GM18498 (cell line): ENCODE measurements around the gene INPP5J.
"Not testable (repeated sequence)": the region's sequence is repeated elsewhere in the genome, so short reads cannot be mapped to it uniquely, and the experiment has no call there.

Experiments
- ATAC-seq: cut with Tn5 transposase; IDR thresholded peaks from one replicate; pipeline ENCODE4 v1.9.1; 2021; ENCODE audit warnings: mild to moderate bottlenecking, moderate library complexity; ENCODE audit not compliant: unreplicated experiment

Gene INPP5J

DNA sequence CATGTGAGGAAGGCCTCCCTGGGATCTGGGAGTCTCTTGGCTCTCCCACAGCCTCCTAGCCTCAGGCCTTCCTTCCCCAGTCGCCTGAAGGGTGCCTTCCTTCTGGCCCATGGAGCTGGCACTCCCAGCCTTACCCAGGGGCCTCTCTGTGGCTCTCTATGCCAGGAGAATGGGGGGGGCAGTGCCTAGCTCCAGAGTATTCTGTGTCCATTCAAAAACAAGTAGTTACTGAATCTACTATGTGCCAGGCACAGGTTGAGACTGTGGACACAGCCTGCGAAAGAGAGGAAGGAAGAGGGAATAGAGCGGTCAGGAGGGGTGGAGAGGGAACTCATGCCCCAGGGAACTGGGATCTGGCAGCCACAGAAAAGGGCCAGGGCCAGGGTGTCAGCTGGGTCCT lies 20.3 kb downstream of the INPP5J start:
- ATAC-seq = no peak

DNA sequence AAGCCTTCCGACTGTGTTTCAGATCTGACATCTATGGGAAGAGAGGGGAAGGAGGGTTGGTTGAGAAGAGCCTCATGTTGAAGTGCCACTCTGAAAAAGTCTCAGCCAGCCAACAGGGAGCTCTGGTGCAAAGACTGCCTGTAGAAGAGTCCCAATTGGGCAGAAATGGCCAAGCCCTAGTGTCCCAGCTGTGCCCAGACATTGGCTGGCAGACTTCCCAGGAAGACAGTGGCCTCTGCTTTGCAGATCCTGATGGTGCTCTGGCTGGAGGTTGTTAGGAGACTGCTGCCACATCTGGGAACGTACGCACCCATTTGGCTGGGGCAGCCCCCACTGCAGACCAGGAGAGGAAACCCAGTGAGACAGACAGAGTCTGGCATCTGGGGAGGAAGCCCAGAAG lies 20.8 kb downstream of the INPP5J start:
- ATAC-seq = no peak

DNA sequence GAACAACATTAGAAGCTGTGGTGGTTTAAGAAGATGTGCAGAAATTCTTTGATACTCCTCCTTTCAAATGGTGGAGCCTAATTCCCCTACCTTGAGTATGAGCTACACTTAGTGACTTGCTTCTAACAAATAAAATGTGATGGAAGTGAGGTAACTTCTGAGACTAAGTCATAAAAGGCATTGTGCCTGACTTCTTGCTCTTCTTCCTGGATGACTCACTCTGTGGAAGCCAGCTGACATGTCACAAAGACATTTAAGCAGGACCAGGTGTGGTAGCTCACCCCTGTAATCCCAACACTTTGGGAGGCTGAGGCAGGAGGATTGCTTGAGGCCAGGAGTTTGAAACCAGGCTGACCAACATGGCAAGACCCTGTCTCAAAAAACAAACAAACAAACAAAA lies 21.5 kb downstream of the INPP5J start:
- no peak for ATAC-seq

DNA sequence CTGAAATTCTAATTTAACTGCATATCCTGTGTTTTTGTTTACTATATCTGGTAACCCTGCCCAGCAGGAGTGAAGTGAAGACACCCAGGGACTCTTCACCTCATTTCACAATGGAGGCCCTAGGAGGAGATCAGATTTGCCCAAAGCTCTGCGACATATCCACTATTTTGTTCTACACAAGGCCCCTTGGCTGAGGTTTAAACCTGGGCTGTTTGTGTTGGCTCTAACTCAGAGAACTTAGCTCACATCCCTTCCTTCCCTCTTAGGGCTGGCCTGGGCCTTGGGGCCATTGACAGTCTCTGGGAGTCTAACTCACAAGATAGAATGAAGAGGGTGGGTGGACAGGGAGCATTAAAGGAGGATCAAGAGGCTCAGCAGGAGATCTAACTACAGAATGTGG lies 25.7 kb downstream of the INPP5J start:
- no peak for ATAC-seq

DNA sequence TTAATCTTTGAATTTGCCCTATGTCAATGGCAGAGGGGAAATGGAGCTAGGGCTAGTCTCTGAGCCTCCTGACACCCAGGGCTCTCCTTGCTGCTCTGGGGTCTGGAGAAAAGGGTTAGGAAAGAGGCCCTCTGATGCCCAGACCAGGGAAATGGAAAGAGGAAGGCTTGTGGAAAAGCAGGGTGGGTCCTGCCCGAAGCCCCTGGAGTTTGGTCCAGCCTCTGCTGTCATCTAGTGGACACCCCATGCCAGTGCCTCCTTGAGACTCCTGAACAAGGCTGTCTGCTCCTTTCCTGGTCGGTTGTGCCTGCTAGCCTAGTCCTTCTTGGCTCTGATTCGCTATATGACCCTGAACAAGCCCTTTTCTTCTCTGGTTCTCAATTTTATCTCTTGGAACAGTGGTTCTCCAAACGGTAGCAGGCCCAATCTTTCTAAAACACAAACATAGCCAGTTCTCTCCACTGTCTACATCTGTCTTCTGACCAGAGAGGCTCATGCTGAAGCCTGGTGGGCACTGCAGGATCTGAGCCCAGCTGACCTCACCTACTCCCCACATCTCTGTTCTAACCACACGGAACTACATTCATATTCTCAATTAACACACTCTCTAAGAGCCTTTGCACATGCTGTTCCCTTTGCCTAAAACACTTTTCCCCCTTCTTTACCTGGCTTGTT lies 26.3 kb downstream of the INPP5J start:
- ATAC-seq = no peak

DNA sequence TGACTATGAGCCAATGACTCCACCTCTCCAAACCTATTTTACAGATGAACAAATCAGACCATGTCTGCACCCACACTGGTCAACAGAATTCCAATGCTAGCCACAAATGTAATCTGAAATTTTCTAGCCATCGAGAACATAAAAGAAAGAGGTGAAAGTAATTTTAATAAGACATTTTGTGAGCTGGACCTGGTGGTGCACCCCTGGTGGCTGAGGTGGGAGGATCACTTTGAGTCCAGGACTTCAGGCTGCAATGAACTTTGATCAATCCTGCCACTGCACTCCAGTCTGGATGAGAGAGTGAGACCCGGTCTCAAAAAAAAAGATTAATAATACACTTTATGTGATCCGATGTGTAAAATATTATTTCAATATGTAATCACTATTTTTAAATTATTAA lies 27.8 kb downstream of the INPP5J start:
- ATAC-seq = no peak

DNA sequence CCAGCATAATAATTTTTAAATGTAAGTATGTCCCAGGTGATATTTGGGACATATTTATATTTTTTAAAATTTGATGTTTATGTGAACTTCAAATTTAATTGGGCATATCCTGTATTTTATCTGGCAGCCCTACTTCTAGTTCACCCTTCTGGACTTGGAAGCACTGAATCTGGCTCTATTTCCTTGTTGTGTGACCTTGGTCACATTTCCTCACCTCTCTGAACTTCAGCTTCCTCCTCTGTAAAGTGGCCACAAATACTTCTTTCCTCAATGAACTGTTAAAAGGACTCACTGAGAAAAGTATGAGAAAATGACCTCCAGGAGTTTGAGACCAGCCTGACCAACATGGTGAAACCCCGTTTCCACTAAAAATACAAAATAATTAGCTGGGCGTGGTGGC lies 29.1 kb downstream of the INPP5J start:
- ATAC-seq = no peak

DNA sequence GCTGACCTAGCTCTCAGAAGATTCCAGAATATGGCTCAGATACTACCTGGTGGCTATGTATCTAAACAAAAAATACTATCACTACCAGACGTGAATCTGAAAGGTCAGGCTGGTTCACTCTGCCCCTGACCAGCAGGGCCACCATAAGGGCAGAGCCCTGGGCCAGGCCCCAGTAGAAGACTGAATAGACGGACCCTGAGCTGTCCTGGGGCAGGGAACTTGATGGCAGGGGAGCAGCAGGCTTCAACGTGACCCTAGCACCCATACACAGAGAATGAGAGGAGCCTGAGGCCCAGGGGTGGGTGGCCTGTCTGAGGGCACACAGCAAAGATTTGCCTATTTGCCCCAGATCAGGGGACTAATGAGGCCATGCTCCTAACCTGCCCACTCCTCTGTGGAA lies 30.6 kb downstream of the INPP5J start:
- no peak for ATAC-seq

DNA sequence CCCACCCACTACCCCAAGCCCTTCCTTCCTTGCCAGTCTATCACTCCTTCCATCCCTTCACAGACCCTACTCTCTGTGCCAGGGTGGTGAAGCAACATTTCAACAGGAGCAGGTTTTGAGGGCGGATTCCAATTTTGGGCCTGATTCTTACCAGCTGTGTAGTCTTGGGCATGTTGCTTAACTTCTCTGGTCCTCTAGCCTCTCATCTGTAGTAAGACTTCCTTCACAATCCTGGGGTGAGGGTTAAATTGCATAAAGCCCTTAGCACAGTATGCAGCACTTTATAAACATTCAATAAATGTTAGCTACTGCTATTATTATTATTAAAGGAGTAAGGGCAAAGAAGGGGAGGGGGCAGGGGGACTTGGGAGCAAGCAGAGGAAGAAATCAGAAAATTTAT lies 32.2 kb downstream of the INPP5J start:
- no peak for ATAC-seq

DNA sequence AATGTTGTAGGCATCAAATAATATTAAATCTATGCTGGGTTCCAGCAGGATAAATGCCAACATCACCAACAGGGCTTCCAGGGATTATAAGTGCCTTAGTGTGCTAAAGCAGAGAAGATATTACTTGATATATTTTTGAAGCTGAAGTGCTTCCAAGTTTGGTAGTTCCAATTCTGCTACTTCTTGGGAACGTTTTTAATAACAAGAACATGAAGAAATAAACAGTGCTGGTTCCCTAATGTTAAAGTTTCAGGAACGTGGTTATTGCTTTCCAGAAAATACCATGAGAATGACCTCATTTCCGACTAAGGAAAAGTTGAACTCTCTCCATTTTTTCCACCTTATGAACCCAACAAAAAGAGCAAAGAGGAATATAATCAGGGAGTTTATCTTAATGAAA lies 32.7 kb downstream of the INPP5J start:
- ATAC-seq = no peak

DNA sequence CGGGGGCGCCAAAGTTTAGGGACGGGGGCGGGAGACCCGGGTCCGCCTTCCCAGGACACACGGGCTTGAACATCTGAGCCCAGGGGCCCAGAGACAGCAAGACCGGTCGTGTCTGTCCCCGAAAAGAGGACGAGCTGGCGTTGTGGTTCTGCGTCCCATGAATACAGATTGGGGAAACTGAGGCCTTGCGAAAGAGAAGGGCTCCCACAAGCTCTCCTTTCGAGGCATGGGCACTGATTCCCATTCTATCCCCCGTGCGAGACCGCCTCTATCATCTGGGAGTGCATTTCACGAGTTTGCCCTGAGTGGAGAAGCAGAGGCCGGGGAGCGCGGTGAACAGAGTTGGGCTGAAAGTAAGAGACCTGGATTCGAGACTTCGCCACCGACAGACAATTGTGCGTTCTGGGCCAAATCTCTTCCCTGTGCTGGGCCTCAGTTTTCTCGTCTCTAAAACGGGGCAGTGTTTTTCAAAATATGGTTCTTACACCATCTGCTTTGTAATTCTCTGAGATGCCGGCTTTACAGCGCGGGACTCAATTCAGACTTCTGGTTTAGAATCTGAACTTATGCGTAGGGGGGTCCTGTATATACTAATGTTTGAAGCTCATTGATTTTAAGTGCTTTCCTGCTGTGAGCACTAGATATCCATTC lies 37.7 kb downstream of the INPP5J start:
- peak; percentile 20 for ATAC-seq

DNA sequence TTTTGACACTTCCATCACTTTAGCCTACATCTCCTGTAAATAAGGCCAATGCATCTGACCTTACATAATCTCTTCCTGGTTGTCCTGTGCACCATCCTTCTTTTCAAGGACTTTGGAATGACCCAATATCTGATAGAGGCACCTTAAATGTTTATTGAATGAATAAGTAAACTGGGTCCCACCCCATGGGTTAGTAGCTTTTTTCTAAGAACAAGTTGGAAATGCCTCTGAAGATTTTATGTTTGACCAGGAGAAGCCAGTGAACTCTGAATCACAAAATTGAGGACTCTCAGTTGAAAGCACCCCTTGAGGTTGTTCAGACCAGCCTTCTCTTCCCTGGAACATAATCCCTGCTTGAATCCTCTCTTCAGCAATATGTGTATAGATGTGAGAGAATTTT lies 38.6 kb downstream of the INPP5J start:
- ATAC-seq = no peak

DNA sequence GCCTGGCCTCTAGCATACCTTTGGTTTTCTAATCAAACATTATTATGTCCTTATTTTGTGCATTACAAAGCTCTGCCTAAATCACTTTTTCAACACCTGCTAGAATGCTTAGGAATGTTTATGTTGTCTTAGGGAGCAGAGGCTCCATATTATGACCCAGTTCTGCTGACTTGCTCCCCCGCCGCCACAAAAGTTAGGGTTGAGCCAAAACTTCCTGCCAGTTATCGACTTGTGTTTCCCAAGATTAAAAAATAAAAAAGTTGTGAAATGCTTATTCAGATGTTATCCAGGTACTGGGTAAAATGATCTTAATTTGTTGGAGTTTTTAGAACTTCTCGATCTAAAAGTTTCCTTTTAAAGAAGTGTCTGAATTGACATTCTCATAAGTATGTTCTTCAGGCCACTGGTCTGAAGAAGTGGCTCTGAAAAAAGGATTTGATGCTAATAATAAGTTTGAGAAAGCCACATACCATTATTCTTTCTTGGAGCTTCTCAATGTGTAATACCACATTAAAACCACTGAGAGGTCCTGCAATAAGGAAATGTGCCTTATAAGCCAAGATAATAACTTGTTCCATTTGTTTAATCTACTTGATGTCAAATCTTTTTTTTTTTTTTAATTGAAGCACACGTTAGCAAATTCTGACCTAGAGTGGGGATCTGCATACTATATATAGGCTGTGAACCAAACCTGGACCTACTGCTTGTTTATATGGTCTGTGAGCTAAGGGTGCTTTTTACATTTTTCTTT lies 39.4 kb downstream of the INPP5J start:
- ATAC-seq = no peak

DNA sequence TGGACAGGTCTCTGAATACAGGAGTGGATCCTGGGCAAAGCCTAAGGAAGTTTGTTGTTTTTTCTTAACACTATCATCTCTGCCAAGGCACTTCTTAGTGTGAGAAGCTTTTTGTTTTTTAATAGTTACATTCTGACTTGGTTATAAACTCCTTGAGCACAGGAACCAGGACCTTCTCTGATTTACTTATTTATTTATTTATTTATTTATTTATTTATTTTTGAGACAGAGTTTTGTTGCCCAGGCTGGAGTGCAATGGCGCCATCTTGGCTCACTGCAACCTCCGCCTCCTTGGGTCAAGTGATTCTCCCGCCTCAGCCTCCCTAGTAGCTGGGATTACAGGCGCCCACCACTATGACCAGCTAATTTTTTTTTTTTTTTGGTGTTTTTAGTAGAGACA lies 48.2 kb downstream of the INPP5J start:
- no peak for ATAC-seq

DNA sequence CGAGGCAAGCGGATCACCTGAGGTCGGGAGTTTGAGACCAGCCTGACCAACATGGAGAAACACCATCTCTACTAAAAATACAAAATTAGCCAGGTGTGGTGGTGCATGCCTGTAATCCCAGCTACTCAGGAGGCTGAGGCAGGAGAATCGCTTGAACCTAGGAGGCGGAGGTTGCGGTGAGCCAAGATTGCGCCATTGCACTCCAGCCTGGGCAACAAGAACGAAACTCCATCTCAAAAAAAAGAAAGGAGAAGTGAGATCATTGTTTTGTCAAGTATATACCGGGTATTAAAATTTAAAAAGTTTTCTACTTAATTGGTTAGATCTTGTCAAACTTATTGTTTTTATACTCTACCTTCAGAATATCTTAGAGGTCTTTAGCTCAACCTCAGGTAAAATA lies 49.0 kb downstream of the INPP5J start:
- ATAC-seq = not testable (repeated sequence)

DNA sequence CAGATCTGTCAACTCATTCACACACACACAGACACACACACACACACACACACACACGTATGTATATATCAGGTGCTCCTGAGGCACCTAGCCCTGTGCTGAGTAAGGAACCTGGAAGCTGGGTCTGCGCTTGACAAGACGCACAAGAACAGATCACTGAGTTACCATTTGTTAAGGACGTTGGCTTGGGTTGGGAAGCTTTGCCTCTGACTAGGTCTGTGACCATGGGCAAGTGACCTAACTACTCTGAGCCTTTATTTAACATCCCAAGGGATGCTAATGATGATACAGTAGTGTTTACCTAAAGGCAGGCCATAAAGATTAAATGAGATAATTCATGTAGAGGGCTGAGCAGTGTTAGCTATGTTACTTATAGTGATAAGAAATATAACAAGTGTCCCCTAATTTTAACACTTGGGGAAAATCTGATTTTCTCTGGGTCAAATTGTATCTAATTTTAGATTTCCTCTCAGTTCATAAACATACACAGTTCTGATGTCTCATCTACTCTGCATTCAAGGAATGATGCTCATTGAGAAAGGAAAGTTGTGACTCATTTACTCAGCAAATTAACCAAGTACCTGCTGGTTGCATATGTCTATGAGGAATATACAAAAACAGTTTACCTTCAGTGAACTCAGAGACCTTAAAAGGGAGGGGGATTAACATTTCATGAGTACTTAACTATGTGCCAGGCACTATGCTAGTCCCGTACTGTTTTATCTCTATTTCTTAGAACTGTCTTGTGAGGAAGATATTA lies 50.8 kb downstream of the INPP5J start:
- no peak for ATAC-seq

DNA sequence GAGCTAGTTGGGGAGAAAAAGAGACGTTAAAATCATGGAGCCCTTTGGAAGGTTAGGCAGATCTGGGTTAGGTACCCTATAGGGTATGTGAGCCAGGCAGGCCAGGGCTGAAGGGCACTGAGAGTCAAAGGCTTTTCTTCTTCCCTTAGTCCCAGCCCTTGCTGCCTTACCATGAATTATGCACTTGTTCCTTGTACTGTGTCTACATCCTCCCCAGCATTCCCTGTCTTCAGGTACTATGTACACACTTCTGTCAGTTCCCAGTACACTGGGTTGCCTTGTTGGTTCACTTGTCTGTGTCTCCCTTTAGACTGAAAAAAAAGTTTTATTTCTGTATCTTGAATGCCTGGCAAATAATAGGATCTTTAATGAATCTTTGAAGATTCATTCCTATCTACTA lies 54.2 kb downstream of the INPP5J start:
- ATAC-seq = no peak

DNA sequence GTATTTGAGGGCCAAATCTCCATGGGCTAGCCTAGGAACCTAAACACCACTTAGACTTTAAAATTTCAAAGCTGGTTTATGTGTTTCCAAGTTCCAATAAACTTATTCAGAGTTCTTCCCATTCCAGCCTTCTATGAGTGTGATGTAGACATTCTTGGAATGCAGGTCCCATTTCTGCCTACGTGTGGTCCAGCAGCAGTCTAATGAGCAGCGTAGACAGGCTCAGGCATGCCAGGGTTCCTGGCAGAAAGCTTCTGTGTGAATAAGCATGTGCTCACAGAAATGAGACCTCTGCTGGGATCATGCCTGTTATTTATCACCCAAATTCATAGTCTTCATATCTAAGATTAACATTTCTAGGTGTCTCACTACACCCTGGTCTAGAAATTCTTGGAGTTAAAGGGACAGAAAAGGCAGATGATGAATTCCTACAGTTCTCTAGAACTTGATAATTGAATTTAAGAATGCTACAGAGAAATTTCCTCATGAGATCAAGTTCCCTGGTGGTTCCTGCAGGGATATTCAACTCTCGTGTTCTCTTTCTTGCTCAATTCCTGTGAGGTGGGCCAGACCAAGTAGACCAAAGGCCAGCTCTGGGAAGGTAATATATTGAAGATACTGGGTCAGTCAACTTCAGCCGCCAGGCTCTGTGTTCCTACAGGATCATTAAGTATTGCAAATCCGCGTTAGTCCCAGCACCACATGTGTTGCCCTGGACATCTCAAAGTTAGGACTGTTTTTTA lies 54.8 kb downstream of the INPP5J start:
- ATAC-seq = no peak

DNA sequence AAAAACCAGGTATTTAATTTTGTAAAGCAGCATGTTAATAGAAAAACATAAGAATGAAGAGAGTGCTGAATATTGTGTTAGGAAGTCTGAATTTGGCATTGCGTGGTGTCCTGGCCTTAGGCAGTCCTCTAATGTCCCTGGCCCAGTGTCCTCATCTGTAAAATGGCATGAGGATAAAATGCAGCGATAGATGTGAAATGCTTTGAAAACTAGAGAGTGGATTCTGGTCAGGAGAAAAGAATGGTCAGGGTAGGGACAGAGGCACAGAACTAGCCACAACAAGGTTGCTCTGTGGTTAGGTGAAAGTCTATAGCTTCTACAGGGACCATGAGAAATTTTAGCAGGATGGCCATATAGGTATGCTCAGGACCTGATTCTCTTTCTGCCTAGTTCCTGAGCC lies 56.1 kb downstream of the INPP5J start:
- ATAC-seq = no peak

DNA sequence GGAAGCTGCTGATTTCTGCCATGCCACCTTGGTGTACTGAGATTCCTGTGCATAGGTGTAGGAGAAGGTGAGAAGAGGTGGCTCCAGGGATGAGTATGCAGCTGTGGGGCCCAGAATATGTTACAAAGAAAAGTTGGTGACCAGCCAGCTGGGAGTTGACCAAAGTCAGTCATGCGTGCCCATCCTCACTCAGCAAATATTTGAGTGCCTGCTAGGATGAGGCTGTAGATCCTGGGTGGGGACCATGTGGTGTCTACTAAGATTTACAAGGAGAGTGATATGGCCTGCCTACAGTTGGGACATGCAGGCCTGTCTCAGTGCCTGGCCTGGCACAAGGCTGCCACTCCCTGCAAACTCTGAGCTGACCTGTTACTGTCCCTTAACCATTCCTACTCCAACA lies 56.6 kb downstream of the INPP5J start:
- no peak for ATAC-seq

DNA sequence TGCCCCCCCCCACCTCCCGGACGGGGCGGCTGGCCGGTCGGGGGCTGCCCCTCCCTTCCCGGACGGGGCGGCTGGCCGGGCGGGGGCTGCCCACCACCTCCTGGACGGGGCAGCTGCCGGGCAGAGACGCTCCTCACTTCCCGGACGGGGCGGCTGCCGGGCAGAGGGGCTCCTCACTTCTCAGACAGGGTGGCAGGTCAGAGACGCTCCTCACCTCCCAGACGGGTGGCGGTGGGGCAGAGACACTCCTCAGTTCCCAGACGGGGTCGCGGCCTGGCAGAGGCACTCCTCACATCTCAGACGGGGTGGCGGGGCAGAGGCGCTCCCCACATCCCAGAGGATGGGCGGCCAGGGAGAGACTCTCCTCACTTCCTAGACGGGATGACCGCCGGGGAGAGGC lies 61.2 kb downstream of the INPP5J start:
- no peak for ATAC-seq
